GM10266 (cell line): Measurements from ENCODE around the gene SERPINH1.

ENCODE experiments used
- DNase-seq: peaks from one replicate; pipeline ENCODE4 v3.0.0; 2012; ENCODE audit errors: extremely low spot score
- TF ChIP-seq, protein P1 (sequence below): IDR thresholded peaks from 2 replicates; pipeline ENCODE4 v1.5.1; 2012; ENCODE audit warnings: mild to moderate bottlenecking, low read depth; ENCODE audit not compliant: control insufficient read depth, insufficient read depth; ENCODE audit errors: missing control alignments

Gene SERPINH1

DNA sequence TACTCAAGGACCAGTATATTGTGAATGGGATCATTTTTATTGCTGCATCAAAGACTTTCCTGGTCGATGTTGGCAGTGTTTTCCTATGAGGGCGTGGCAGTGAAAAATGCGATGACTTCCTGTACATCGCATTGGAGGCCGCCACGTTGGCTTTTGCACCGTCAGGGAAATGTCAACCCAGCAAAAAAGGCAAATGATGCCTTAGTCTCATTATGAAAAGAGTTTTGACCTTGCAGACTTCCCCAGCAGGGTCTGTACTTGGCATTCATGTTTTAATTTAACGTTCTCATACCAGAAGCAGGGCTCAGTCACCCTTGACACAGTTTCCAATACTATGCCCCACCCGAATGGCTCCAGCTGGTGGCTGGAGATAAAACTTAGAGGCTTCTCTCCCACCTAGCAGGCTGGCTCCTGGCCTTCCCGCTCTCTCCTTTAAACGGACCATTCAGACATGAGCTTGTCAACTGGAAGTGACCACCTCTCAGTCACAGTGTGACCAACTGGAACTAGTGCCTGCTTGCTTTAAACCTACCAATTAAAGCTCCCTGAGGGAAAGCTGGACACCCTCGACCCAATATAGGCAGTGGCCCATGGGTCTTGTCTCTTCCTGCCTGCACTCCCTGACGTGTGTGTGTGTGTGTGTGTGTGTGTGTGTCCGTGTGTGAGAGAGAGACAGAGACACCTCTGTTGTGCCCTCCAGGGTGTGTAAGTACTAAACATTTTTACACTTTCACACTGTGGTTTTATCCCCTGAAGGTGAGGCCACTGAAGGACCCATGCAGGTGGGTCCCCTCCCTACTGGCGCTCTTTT is 27.6 kb upstream of the SERPINH1 start:
- no peak for DNase-seq
- TF ChIP-seq, protein P1, sequence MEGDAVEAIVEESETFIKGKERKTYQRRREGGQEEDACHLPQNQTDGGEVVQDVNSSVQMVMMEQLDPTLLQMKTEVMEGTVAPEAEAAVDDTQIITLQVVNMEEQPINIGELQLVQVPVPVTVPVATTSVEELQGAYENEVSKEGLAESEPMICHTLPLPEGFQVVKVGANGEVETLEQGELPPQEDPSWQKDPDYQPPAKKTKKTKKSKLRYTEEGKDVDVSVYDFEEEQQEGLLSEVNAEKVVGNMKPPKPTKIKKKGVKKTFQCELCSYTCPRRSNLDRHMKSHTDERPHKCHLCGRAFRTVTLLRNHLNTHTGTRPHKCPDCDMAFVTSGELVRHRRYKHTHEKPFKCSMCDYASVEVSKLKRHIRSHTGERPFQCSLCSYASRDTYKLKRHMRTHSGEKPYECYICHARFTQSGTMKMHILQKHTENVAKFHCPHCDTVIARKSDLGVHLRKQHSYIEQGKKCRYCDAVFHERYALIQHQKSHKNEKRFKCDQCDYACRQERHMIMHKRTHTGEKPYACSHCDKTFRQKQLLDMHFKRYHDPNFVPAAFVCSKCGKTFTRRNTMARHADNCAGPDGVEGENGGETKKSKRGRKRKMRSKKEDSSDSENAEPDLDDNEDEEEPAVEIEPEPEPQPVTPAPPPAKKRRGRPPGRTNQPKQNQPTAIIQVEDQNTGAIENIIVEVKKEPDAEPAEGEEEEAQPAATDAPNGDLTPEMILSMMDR: no peak

DNA sequence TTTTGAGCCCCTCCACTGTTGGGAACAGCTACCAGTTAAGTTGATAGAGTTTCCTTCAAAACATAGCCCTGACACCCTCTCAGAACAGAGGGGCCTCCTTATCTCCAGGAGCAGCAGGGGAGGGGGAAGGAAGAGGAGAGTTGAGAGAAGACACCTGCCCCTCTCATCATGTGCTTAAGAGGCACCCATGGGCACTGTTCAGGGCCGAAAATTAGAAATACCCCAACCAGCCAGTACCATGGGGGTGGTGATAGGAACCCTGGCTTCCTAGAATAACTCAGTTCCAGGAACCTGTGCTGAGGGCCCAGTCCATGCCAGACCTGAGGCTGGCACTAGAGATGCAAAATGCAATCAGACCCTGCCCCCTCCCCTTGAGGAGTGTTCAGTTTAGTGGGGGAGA is 27.0 kb upstream of the SERPINH1 start:
- no peak for DNase-seq
- TF ChIP-seq, protein P1: no peak

DNA sequence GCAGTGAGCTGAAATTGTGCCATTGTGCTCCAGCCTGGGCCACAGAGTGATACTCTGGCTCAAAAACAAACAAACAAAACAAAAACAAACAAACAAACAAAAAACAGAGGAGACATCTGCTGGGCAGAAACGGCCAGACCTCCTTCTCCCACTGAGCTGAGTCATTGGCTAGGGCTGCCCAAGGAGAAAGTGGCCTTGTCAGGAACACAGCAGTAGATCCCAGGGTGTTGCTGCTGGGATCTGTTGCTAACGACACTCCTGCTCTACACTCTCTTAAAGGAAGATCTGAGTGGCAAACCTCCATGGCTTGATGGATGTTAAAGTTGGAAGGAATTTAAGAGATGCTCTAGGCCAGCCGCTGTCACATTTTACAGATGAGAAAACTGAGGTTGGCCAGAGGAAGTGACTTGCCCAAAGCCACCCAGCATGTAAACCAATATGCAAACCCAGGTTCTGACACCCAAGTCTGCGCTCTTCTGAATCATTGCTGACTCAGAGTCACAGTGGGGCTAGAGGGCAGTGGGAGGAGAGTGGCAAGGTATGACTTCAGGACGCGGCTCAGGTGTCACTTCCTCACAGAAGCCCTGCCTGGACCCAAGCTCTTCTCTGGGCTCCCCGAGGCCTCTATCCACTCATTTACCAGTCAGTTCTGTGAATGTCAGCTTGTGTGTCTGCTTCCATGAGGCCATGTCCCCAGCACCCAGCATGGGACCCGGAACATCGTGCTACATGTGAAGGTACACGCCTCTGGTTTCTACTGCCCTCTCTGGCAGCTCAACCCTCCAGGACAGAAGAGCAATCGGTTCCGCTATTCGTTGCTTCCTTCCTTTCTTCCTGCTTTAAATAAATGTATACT is 25.0 kb upstream of the SERPINH1 start:
- peak; percentile 59 for DNase-seq
- TF ChIP-seq, protein P1: no peak

DNA sequence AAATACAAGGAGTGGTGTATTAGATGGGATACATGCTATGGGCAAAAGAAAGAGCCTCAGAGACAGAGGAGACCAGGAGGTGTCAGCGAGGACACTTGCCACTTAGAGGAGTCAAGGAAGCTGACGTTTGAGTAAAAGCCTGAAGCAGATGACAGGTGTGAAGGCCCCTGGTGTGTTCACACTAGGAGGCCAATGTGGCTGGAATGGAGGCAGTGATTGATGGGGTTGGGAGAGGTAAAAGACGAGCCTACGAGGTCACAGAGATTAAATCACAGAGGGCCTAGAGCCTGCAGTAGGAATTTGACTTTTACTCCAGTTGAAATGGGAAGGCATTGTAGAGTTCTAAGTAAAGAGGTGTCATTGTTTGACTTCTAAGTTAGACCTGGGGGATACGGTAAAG is 24.3 kb upstream of the SERPINH1 start:
- TF ChIP-seq, protein P1: no peak
- no peak for DNase-seq

DNA sequence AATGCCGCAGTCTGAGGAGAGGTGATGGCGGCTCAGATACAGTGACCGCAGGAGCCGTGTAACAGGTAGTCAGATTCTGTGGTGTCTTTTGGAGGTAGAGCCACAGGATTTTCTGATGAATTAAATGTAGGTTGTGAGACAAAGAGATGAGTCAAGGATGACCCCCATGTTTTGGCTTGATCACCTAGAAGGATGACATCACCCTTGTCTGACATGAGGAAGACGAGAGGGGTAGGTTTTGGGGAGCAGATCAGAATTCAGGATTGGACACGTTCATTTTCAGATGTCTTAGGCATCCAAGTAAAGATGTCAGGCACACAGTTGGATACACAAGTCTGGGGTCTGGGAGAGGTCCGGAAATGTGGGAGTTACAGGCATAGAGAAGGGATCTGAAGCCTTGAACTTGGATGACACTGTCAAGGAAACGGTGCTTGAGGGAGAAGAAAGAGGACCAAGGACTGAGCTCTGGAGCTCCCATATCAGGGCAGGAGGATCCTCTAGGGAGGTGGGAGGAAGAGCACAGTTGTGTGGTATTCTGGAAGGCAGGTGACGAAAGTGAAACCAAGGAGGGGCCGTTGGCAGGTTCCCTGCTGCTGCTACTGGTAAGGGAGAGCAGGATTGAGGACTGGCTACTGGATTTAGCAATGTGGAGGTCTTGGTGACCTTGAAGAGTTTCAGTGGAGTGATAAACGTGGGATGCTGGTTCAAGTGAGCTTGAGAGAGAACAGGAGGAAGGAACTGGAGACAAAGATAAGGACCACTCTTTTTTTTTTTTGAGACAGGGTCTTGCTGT is 23.7 kb upstream of the SERPINH1 start:
- DNase-seq: no peak
- TF ChIP-seq, protein P1: no peak

DNA sequence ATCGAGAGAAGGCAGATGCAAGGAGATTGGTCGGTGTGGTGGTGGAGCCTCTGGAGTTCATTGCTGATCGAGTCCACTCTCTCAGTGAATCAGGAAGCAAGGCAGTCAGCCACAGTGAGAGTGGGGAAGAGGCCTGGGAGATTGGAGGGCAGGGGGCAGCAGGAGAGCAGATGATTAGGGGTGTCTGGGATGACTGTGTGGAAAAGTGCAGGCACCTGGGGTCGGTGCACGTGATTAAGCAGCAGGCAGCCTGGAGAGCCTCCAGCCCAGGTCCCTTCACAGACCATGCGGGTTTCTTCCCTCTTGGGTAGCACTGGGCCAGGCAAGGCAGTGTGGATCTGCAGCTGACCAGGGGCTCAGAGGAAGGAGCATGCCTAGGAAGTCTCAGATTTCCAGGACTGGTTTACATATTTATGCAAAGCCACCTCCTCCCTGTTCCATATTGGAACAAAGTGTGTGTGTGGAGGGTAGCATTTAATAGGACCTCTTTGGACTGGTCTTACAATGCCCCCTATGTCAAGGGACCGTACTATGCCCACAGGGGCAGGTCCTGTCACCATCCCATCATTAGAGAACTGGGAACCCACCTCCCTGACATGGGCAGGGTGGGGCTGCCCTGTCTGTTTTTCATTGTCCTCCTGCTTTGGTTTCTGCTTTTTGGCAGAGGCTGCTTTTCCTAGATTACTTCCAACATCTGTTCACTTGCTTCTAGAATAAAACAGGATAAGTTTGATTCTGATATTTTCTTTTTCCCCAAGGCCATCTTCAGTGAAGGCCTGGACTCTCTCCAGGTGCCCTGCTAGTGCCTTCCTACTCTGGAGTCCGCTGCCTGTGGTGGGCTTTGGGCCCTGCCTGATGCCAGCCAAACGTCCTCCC is 22.4 kb upstream of the SERPINH1 start:
- DNase-seq: no peak
- TF ChIP-seq, protein P1: no peak
